Stimulated activated effector memory CD8-positive, alpha-beta T cell treated with anti-CD3 and anti-CD28 coated beads, Interleukin-12 subunit alpha, Interleukin-12 subunit beta, amount 100 ng/mL, for 72 hours (primary cell): ENCODE results near the gene AREG.

Source experiments
- ATAC-seq: fragments of 150-1000 bp; cut with Tn5 transposase; 2 replicates; pipeline ENCODE4 v1.10.0; 2021
- DNase-seq, 2 donors: peaks; one replicate each; pipeline ENCODE4 v3.0.0; 2021 to 2022; ENCODE audit warnings: low spot score in 2 of 2
- H3K27ac Mint-ChIP-seq: one replicate; pipeline ENCODE4 v1.8.0; 2022; ENCODE audit warnings: mild to moderate bottlenecking, mixed read lengths
- H3K36me3 Mint-ChIP-seq: one replicate; pipeline ENCODE4 v1.8.0; 2022; ENCODE audit warnings: mild to moderate bottlenecking, mixed read lengths
- H3K4me1 Mint-ChIP-seq: one replicate; pipeline ENCODE4 v1.8.0; 2022; ENCODE audit warnings: mixed read lengths
- H3K4me3 Mint-ChIP-seq: one replicate; pipeline ENCODE4 v1.8.0; 2022; ENCODE audit warnings: mild to moderate bottlenecking, mixed read lengths
- H3K9me3 Mint-ChIP-seq: one replicate; pipeline ENCODE4 v1.8.0; 2022; ENCODE audit warnings: mixed read lengths

The AREG gene

GRCh38 chr4:74473155-74473811 is 28.3 kb downstream of the AREG start:
- DNase-seq (no peak), ATAC-seq (no peak)
- no peak overlapping the region for H3K27ac Mint-ChIP-seq
- H3K36me3 Mint-ChIP-seq = no peaks in the 10 kb centered on the region
- no peaks in the 10 kb centered on the region for H3K9me3 Mint-ChIP-seq
- no peaks in the 10 kb centered on the region for H3K4me1 Mint-ChIP-seq
- no peak overlapping the region for H3K4me3 Mint-ChIP-seq

GRCh38 chr4:74474345-74475090 is 29.6 kb downstream of the AREG start:
- ATAC-seq (no peak), DNase-seq (no peak)
- Mint-ChIP-seq H3K27ac (no peak overlapping the region), H3K36me3 (no peaks in the 10 kb centered on the region), H3K4me1 (no peaks in the 10 kb centered on the region), H3K4me3 (no peak overlapping the region), H3K9me3 (no peaks in the 10 kb centered on the region)

GRCh38 chr4:74475091-74475800 is 30.3 kb downstream of the AREG start:
- Mint-ChIP-seq H3K9me3 (no peaks in the 10 kb centered on the region), H3K4me3 (no peak overlapping the region), H3K4me1 (no peaks in the 10 kb centered on the region), H3K27ac (no peak overlapping the region), H3K36me3 (no peaks in the 10 kb centered on the region)
- ATAC-seq (no peak), DNase-seq (no peak)

GRCh38 chr4:74475946-74476345 is 31.0 kb downstream of the AREG start:
- ATAC-seq = no peak
- Mint-ChIP-seq H3K9me3 (no peaks in the 10 kb centered on the region), H3K4me1 (no peaks in the 10 kb centered on the region), H3K36me3 (no peaks in the 10 kb centered on the region), H3K27ac (no peak overlapping the region), H3K4me3 (no peak overlapping the region)
- DNase-seq = no peak

DNA sequence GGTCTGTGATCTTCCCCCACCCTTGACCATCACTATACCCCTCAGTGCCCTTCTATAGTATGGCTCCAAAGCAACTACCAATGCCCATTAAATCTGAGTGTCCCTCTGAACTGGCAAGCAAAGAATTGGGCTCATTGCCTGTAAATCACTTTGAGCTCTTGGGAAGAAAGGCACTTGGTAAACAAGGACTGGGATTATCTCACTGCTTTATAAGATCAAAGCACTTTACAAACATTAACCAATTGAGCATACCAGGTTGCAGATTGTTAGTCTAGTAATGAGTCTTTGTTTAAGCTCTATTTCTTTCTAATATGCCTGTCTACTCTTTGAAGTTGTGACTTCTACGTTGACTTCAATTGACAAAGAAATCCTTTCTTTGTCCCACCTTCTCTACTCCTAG is 34.1 kb downstream of the AREG start:
- no peaks in the 10 kb centered on the region for H3K36me3 Mint-ChIP-seq
- no peaks in the 10 kb centered on the region for H3K9me3 Mint-ChIP-seq
- H3K4me1 Mint-ChIP-seq = no peaks in the 10 kb centered on the region
- ATAC-seq (no peak), DNase-seq (no peak)
- no peak overlapping the region for H3K27ac Mint-ChIP-seq
- no peak overlapping the region for H3K4me3 Mint-ChIP-seq

DNA sequence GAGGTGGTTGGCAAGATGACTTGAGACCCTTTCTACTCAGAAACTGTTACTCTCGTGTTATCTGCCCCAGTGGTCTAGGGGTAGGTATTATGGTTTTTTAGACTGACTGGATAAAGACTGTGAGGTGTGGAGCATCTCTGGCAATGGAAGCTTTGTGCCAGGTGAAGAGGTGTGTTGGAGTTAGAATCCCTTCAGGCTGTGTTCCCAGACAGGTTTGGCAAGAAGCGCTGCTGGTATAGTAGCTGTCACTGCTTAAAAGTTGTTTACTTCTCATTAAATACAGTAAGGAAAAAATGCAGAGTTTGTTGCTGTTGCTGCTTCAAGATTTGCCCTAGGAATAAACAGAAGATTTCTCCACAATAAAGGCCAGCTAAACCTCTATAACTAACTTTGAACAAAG is 35.3 kb downstream of the AREG start:
- no peak overlapping the region for H3K27ac Mint-ChIP-seq
- H3K4me3 Mint-ChIP-seq = no peak overlapping the region
- H3K9me3 Mint-ChIP-seq = no peaks in the 10 kb centered on the region
- no peaks in the 10 kb centered on the region for H3K36me3 Mint-ChIP-seq
- ATAC-seq = no peak
- no peaks in the 10 kb centered on the region for H3K4me1 Mint-ChIP-seq
- no peak for DNase-seq

GRCh38 chr4:74481891-74482609 is 37.1 kb downstream of the AREG start:
- Mint-ChIP-seq H3K4me1 (no peaks in the 10 kb centered on the region), H3K36me3 (no peaks in the 10 kb centered on the region), H3K27ac (no peak overlapping the region), H3K4me3 (no peak overlapping the region), H3K9me3 (no peaks in the 10 kb centered on the region)
- DNase-seq (no peak), ATAC-seq (no peak)

GRCh38 chr4:74483226-74483911 is 38.4 kb downstream of the AREG start:
- Mint-ChIP-seq H3K27ac (no peak overlapping the region), H3K36me3 (no peaks in the 10 kb centered on the region), H3K4me1 (no peaks in the 10 kb centered on the region), H3K4me3 (no peak overlapping the region), H3K9me3 (no peaks in the 10 kb centered on the region)
- DNase-seq (no peak), ATAC-seq (no peak)

- Mint-ChIP-seq H3K4me3 (no peak overlapping the region), H3K27ac (no peak overlapping the region), H3K36me3 (no peaks in the 10 kb centered on the region), H3K9me3 (no peaks in the 10 kb centered on the region), H3K4me1 (no peaks in the 10 kb centered on the region)
- DNase-seq (no peak), ATAC-seq (peak; percentile 56)
Measured at GRCh38 chr4:74486905-74487304, 42.0 kb downstream of the AREG start.

DNA sequence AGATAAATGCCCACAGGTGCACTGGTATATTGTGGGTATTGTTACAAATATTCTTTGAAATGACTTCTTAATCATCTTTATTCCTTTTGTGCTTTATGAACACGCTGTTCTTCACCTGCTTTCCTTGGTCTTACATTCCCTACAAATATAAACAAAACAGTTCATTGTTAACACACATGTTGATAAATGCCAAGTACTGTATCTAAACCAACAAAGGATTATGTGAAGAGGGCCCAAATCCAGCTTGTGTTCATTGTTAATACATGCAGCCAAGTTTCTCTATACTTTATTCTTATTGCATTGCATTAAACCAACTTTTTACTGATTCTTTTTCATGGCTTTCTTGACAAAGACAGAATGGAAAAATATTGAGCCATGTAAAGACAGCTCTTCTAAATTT is 42.8 kb downstream of the AREG start:
- no peak overlapping the region for H3K4me3 Mint-ChIP-seq
- no peaks in the 10 kb centered on the region for H3K4me1 Mint-ChIP-seq
- H3K36me3 Mint-ChIP-seq = no peaks in the 10 kb centered on the region
- DNase-seq (no peak), ATAC-seq (no peak)
- no peak overlapping the region for H3K27ac Mint-ChIP-seq
- H3K9me3 Mint-ChIP-seq = no peaks in the 10 kb centered on the region

- no peak for ATAC-seq
- DNase-seq = no peak
- Mint-ChIP-seq H3K4me1 (no peaks in the 10 kb centered on the region), H3K9me3 (no peaks in the 10 kb centered on the region), H3K4me3 (no peak overlapping the region), H3K27ac (no peak overlapping the region), H3K36me3 (no peaks in the 10 kb centered on the region)
Measured at GRCh38 chr4:74490736-74491135, 45.8 kb downstream of the AREG start.

- Mint-ChIP-seq H3K36me3 (no peaks in the 10 kb centered on the region), H3K4me1 (no peaks in the 10 kb centered on the region), H3K9me3 (no peaks in the 10 kb centered on the region), H3K4me3 (no peak overlapping the region), H3K27ac (no peak overlapping the region)
- ATAC-seq = peak; percentile 44
- no peak for DNase-seq
Measured at GRCh38 chr4:74499986-74500781, 55.2 kb downstream of the AREG start.

DNA sequence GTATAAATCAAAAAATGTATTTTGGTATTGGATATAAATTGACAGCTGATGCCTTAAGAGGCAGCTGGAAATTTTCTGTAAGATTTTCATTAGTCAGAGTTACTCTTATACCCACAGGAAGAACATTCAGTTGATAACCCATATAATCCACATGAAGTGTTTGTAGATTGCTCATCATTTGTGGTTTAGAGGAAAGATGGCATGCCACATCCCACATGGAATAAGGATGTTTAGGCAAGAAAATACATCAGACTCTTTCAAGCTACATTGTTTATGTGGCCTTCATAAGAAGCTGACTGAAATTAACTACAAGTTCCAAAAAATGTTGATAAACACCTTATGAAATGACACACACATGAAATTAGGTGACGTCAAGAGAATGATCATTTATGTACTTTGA is 56.6 kb downstream of the AREG start:
- H3K9me3 Mint-ChIP-seq = peaks cover 2% of the 10 kb centered on the region
- no peak overlapping the region for H3K4me3 Mint-ChIP-seq
- no peaks in the 10 kb centered on the region for H3K4me1 Mint-ChIP-seq
- H3K27ac Mint-ChIP-seq = no peak overlapping the region
- no peaks in the 10 kb centered on the region for H3K36me3 Mint-ChIP-seq
- ATAC-seq = no peak
- no peak for DNase-seq

DNA sequence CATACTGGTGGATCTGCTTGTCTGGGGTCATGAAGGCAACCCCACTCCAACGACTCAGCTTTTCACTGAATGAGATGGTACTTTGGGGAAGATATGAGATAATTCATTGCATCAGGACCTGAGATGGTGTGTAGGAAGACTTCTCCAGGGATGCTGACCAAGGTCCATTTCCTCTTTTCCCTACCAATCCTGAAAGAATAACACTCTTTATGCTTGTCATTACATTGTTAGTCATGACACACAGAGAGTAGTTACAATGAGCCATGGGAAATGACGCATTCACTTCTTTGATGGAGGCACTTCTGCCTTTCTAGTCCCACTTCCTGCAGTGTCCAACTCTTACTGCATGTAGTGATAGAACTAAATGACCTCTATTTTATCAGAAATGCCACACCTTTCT is 58.6 kb downstream of the AREG start:
- H3K4me1 Mint-ChIP-seq = no peaks in the 10 kb centered on the region
- peaks cover 6% of the 10 kb centered on the region for H3K9me3 Mint-ChIP-seq
- no peak overlapping the region for H3K27ac Mint-ChIP-seq
- ATAC-seq (no peak), DNase-seq (no peak)
- no peak overlapping the region for H3K4me3 Mint-ChIP-seq
- H3K36me3 Mint-ChIP-seq = no peaks in the 10 kb centered on the region
